ENCODE measurements around the gene ZMAT5.

ZMAT5 gene

GRCh38 chr22:29813126-29813525, 46.3 kb upstream of the ZMAT5 start:
- no peak overlapping the region for H3K4me3 ChIP-seq (ENCODE audit: control insufficient read depth, low read depth, low read length)
- DNase-seq (ENCODE audit: low read depth) = no peak
- no peak for TF ChIP-seq CTCF (conservative IDR thresholded peaks at IDR 0.05; ENCODE audit: control insufficient read depth, insufficient read depth, low read depth, low read length)

- no peak for TF ChIP-seq CTCF (conservative IDR thresholded peaks at IDR 0.05; ENCODE audit: control insufficient read depth, insufficient read depth, low read depth, low read length)
- no peak overlapping the region for H3K4me3 ChIP-seq (ENCODE audit: control insufficient read depth, low read depth, low read length)
- DNase-seq (ENCODE audit: low read depth) = no peak
Measured at GRCh38 chr22:29811377-29811776, 44.6 kb upstream of the ZMAT5 start.

- no peak for TF ChIP-seq CTCF (conservative IDR thresholded peaks at IDR 0.05; ENCODE audit: control insufficient read depth, insufficient read depth, low read depth, low read length)
- no peak for DNase-seq (ENCODE audit: low read depth)
- H3K4me3 ChIP-seq (ENCODE audit: control insufficient read depth, low read depth, low read length) = no peak overlapping the region
Measured at GRCh38 chr22:29810216-29810615, 43.4 kb upstream of the ZMAT5 start.

GRCh38 chr22:29806196-29806595, 39.4 kb upstream of the ZMAT5 start:
- TF ChIP-seq CTCF (conservative IDR thresholded peaks at IDR 0.05; ENCODE audit: control insufficient read depth, insufficient read depth, low read depth, low read length) = no peak
- H3K4me3 ChIP-seq (ENCODE audit: control insufficient read depth, low read depth, low read length) = no peak overlapping the region
- DNase-seq (ENCODE audit: low read depth) = no peak

- TF ChIP-seq CTCF (conservative IDR thresholded peaks at IDR 0.05; ENCODE audit: control insufficient read depth, insufficient read depth, low read depth, low read length) = no peak
- H3K4me3 ChIP-seq (ENCODE audit: control insufficient read depth, low read depth, low read length) = no peak overlapping the region
- DNase-seq (ENCODE audit: low read depth) = no peak
Measured at GRCh38 chr22:29804985-29805384, 38.2 kb upstream of the ZMAT5 start.

GRCh38 chr22:29803190-29803589, 36.4 kb upstream of the ZMAT5 start:
- no peak for TF ChIP-seq CTCF (conservative IDR thresholded peaks at IDR 0.05; ENCODE audit: control insufficient read depth, insufficient read depth, low read depth, low read length)
- no peak for DNase-seq (ENCODE audit: low read depth)
- H3K4me3 ChIP-seq (ENCODE audit: control insufficient read depth, low read depth, low read length) = no peak overlapping the region

- no peak for TF ChIP-seq CTCF (conservative IDR thresholded peaks at IDR 0.05; ENCODE audit: control insufficient read depth, insufficient read depth, low read depth, low read length)
- H3K4me3 ChIP-seq (ENCODE audit: control insufficient read depth, low read depth, low read length) = no peak overlapping the region
- no peak for DNase-seq (ENCODE audit: low read depth)
Measured at GRCh38 chr22:29801796-29802195, 35.0 kb upstream of the ZMAT5 start.
